Erythroblast (primary cell): ENCODE data around the gene AFAP1L2.

Source experiments
- GATA1 ChIP-seq: IDR thresholded peaks from 2 replicates; pipeline ENCODE4 v1.6.1; 2011; ENCODE audit warnings: low read depth, mild to moderate bottlenecking, control low read depth, low read length, moderate library complexity
- POLR2A ChIP-seq: IDR thresholded peaks from 2 replicates; pipeline ENCODE4 v1.6.1; 2011; ENCODE audit warnings: mild to moderate bottlenecking, low read length

GRCh38 chr10:114337510-114338462 lies 66.5 kb downstream of the AFAP1L2 start:
- TF ChIP-seq POLR2A (no peak), GATA1 (no peak)
